GM21423 (cell line): ENCODE results near the gene DDX10.
"Not testable (repeated sequence)": the region's sequence is repeated elsewhere in the genome, so short reads cannot be mapped to it uniquely, and the experiment has no call there.

Experiments used
- ATAC-seq: cut with Tn5 transposase; IDR thresholded peaks from one replicate; pipeline ENCODE4 v1.9.1; 2021; ENCODE audit warnings: mild to moderate bottlenecking, moderate library complexity; ENCODE audit not compliant: unreplicated experiment

Gene DDX10

DNA sequence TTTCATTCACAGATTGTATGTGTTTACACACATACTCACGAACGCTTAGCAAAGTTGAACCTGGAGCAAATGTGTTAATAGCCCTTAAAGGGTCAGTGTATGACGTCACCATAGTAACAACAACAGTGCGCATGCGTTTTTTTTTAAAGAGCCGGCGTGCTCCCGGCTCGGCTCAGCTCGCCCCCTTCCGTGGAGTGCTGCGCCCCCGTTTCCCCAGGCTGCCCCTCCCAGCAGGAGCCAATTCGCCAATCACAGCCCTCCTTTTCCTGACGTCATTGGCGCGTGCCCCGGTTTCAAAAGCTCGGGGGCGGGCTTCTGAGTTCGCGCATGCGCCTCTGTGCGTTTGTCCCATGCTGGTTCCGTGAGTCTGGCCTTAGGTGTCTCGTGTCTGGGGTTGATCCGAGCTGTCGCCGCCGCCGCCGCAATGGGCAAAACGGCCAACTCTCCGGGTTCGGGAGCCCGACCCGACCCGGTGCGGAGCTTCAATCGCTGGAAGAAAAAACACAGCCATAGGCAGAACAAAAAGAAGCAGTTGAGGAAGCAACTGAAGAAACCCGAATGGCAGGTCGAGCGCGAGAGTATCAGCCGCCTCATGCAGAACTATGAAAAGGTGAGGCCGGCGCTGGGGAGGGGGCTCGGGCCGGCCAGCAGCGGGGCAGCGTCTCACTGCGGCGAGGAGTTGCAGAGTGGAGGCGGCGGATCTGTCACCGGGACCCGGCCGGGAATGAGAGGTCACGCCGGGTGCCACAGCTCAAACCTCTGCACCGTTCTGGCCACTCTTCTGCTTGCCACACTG is at the start of gene DDX10:
TSS of gene DDX10 (plus strand) at position 340 of the 796 bp plus-strand sequence. CDS start at position 425, 85 bp downstream.
- ATAC-seq, result peak; percentile 78

GRCh38 chr11:108616549-108616948 is 48.3 kb upstream of the DDX10 start:
- no peak for ATAC-seq

DNA sequence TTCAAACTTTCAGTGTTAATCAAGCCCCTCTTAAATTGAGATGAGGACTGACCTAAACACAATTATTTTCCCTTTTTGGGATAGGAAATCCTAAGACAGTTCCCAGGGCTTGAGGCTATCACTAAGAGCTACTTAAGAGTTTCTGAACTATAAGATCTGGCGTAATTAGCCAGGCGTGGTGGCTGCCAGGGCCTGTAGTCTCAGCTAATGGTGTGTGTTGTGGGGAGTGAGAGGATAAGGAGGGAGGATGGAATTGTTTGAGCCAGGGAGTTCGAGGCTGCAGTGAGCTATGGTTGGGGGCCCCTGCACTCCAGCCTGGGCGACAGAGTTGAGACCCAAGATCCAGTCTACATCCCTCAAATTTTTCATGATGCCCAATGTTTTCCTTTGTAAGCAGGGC is 47.8 kb upstream of the DDX10 start:
- no peak for ATAC-seq

DNA sequence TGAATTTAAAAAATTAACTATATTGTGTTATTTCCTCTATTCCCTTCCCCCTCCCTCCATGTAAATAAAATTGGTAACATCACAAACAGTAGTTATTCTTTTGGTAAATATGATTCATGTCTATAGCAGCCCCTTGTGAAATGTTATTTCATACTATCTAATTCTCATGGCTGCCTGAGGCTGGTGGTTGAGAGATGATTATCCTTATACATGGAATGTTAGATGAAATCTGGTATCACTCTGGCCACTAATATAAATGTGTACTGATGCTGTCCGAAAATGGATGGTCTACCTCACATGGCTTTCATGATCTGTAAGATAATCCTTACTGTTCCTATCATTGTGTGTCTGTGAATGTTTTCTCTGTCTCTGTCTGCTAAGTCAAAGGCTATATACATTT is 46.3 kb upstream of the DDX10 start:
- ATAC-seq, result no peak

- ATAC-seq, result peak; percentile 90
These were observed 43.7 kb upstream of the DDX10 start for GRCh38 chr11:108620958-108621772.

DNA sequence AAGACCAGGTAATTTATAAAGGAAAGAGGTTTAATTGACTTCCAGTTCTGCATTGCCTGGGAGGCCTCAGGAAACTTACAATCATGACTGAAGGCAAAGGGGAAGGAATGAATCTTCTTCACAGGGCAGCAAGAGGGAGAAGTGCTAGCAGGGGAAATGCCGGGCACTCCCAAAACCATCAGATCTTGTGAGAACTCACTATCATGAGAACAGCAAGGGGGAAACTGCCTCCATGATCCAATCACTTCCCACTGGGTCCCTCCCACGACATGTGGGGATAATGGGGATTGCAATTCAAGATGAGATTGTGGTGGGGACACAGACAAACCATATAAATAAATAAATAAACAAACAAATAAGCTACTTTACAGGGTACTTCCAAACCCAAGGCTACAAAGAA is 42.5 kb upstream of the DDX10 start:
- ATAC-seq, result no peak

DNA sequence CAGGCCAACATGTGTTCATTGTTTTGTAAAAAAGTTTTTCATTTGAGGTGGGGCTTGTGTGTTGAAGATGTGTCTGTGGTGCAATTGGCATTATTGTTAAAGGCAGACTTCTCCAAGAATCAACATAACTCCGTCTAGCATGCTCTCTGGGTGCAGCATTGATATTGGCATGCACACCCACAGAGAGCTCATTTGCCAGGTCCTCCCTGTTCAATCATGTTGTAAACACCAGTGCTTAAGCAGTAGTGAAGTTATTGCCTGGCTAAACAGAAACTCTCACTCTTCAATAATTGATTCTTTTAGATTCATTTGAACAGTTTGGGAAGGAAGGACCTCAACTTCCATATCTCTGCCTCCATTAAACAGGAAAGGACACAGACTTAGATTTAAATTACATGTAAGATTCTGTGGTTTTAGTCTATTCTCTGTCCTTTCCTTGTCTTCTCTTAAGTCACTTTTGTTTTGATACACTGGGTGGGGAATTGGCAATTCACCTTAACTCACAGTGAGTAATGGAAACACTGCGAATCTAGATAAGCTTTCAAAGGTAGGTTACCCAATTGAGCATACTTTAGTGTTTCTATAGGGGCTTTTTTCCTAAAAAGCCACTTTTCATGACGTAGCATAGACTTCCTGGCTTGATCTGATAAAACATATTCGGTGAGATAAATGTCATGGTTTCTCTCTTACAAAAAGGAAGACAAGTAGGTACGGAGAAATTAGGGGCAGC is 40.5 kb upstream of the DDX10 start:
- no peak for ATAC-seq

- ATAC-seq, result no peak
These were observed 36.5 kb upstream of the DDX10 start for GRCh38 chr11:108628326-108628725.

DNA sequence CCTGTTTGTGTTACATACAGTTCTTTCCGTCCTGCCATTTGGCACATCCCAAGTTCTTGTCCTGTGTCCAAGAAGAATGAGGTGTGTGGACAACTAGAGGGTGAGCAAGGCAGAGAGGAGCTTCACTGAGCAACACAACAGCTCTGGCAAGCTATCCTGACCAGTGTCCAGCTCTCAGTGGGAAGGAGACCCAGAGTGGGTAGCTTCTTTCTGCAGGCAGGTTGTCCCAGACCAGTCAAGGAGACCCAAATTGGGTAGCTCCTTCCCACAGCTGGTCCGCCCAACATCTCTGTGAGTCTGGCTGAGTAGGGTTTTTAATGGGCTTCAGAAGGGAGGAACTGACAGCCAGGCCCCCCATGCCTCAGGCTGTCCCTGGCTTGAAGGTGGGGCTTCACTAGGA is 36.1 kb upstream of the DDX10 start:
- no peak for ATAC-seq

- no peak for ATAC-seq
These were observed 35.6 kb upstream of the DDX10 start for GRCh38 chr11:108629274-108629673.

GRCh38 chr11:108632041-108632704 is 32.7 kb upstream of the DDX10 start:
- no peak for ATAC-seq

- no peak for ATAC-seq
These were observed 29.8 kb upstream of the DDX10 start for GRCh38 chr11:108635106-108635505.

GRCh38 chr11:108636222-108636621 is 28.6 kb upstream of the DDX10 start:
- no peak for ATAC-seq

DNA sequence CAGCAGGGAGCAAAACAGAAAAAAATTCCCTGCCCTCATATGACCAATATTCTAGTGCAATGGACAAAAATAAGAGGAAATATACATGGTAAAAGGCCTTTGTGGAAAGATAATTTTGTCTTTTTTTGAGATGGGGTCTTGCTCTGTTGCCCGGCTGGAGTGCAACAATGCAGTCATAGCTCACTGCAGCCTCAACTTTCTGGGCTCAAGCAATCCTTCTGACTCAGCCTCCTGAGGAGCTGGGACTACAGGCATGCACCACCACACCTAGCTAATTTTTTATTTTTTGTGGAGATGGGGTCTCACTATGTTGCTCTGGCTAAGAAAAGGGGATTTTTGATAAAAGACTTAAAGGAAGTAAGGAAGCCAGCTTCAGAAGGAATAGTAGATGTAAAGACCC is 25.7 kb upstream of the DDX10 start:
- ATAC-seq, result no peak

DNA sequence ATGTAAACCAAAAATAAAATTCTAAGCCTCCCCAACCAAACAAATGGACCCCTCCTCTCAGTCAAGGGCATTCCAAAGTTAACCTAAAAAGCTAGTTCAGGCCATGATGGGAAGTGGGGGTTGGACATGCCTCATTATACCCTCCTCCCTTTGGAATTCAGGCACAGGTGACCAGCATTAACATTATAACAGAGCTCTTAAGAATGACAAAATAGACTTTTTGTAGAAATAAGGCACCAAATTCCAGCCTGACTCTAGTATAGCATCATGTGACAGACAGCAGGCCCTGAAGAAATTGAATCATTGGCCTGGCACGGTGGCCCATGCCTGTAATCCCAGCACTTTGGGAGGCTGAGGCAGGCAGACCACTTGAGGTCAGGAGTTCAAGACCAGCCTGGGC is 23.1 kb upstream of the DDX10 start:
- not testable (repeated sequence) for ATAC-seq

DNA sequence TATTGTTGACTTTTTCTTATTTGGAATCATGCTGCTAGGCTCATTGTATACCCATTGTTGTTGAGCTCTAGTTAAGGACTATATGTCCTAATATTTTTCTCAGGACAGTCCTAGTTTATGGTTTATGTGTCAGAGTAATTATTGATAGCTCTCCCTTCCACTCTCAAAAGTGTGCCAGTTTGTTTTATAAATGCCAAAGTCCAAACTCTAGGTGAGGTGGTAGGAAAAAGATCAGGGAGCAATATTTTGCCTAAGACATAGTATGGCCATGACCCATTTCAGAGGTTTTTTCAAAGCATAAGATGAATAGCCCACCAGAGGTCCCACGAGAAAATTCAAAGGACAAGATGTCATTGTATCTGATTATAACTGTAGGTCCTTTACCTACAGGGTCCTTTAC is 20.9 kb upstream of the DDX10 start:
- ATAC-seq, result no peak

- no peak for ATAC-seq
These were observed 18.9 kb upstream of the DDX10 start for GRCh38 chr11:108645970-108646369.

GRCh38 chr11:108647387-108647700 is 17.5 kb upstream of the DDX10 start:
- ATAC-seq, result no peak

- ATAC-seq, result peak; percentile 92
These were observed 17.0 kb upstream of the DDX10 start for GRCh38 chr11:108647701-108648527.

GRCh38 chr11:108648528-108648885 is 16.4 kb upstream of the DDX10 start:
- no peak for ATAC-seq
